ENCODE measurements around the gene YEATS2. TPM values are rescaled to one million over a fixed set of nuclear protein-coding genes. Genes with fewer than 3 reads are reported as not detected.
A peak's percentile ranks its signal among the peaks of the same experiment; 100 is the strongest.

YEATS2 gene
- polyA plus RNA-seq, 2 of the 4 experiments (the other 2 are of a cell fraction), result 11.2 to 15.3 TPM

DNA sequence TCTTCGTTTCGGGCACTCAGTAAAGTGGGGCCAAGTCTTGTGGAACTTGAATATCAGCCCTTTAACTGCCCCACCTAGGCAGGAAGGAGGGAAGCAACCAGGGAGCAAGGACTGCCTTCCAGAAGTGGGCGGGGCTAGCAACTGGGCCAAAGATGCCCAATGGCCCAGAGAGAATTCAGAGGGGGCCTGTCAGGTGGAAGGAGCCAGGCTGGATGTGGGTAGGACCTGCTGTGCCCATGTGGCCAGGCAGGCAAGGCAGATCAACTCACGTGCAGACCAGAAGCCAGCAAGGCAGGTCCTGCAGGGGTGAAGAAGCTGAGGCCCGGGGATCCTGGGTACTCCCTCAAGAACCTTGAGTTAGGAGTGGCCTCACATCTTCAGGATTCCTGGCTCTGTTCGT, 122.2 kb downstream of the YEATS2 start:
- Histone ChIP-seq H3K4me2 (no peak overlapping the region), H3K4me3 (no peak overlapping the region), H3K9me3 (no peaks in the 10 kb centered on the region), H3K4me1 (peaks cover 8% of the 10 kb centered on the region; the same call in 2 of the 3 replicates), H3K27ac (no peak overlapping the region)
- no peak for TF ChIP-seq RFX5 (IDR thresholded peaks at IDR 0.05)
- no peak for TF ChIP-seq SREBF2 (IDR thresholded peaks at IDR 0.05)
- no peak for TF ChIP-seq BHLHE40 (IDR thresholded peaks at IDR 0.05; ENCODE audit: low read depth, low read length)
- TF ChIP-seq, protein P1, sequence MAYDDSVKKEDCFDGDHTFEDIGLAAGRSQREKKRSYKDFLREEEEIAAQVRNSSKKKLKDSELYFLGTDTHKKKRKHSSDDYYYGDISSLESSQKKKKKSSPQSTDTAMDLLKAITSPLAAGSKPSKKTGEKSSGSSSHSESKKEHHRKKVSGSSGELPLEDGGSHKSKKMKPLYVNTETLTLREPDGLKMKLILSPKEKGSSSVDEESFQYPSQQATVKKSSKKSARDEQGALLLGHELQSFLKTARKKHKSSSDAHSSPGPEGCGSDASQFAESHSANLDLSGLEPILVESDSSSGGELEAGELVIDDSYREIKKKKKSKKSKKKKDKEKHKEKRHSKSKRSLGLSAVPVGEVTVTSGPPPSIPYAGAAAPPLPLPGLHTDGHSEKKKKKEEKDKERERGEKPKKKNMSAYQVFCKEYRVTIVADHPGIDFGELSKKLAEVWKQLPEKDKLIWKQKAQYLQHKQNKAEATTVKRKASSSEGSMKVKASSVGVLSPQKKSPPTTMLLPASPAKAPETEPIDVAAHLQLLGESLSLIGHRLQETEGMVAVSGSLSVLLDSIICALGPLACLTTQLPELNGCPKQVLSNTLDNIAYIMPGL (CRISPR knock-in tag; IDR thresholded peaks at IDR 0.05; ENCODE audit: borderline replicate concordance), result no peak
- no peak for TF ChIP-seq POLR2AphosphoS2 (conservative IDR thresholded peaks at IDR 0.05; ENCODE audit: low read length)
- no peak for TF ChIP-seq CHD2 (IDR thresholded peaks at IDR 0.05; ENCODE audit: low read length, partially characterized antibody)
- no peak for TF ChIP-seq NR3C1 (IDR thresholded peaks at IDR 0.05)
- no peak for TF ChIP-seq JUN (IDR thresholded peaks at IDR 0.05)
- TF ChIP-seq HOXB13 (CRISPR knock-in tag; IDR thresholded peaks at IDR 0.05; ENCODE audit: low read depth), result no peak
- TF ChIP-seq CHD4 (IDR thresholded peaks at IDR 0.05; ENCODE audit: borderline replicate concordance), result no peak
- 81% methylated on average over 6 of the region's 6 CpGs for WGBS (ENCODE audit: missing lambda C conversion rate)
- POLR2A ChIA-PET, result no interaction called here
- DNase-seq (ENCODE audit: low read depth in 1 of 2, low spot score in 1 of 2) (no peak), ATAC-seq (no peak), FAIRE-seq (no peak)
- CTCF ChIA-PET, result interaction anchor here (0.6 to 2.5 kb wide), 2 partner anchors 65 to 635 kb away, joined by 3 to 10 read pairs; partner anchors contain the start of gene PARL

DNA sequence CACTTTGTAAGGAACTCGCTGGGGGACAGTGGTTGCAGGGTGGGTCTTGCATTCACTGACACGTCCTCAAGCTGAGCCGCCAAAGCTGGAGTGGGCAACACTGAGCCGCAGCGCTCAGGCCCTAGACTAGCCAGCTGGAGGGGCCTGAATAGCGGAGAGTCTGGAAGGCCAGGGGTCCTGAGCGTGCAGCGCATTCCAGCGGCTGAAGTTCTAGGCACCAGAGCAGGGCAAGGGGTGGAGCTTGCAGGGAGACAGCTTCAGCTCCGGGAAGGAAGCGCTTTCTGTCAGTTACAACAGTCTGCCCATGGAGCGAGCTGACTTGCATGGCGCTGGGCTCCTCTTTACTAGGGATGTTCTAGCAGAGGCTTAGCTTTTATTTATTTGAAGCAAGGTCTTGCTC, 125.0 kb downstream of the YEATS2 start:
- ATAC-seq, result no peak
- H3K9me3 ChIP-seq, result no peaks in the 10 kb centered on the region
- POLR2A ChIA-PET, result no interaction called here

DNA sequence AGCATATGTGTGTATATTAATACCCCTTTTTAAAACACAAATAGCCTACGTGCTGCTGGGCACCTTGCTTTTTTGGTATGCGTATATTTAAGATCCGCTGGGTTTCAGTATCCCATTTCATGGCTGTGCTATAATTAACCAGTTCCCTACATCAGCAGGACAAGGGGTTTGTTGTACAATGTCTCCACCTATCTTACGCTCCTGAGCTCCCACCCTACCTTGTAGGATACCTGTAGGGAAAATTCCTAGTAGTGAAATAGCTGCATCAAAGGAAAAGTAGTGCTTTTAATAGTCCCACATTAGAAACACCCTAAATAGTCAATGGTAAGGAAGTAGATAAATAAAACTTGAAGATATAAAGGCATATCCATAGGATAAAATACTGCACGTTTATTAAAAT, 126.4 kb downstream of the YEATS2 start:
- no peak overlapping the region for H3K27ac ChIP-seq
- H3K4me3 ChIP-seq, result peak overlapping the region; percentile 70; the same call in 2 of the 3 replicates
- 92% methylated on average over 5 of the region's 5 CpGs for WGBS (ENCODE audit: missing lambda C conversion rate)
- no peak for ATAC-seq
- FAIRE-seq, result no peak
- H3K9me3 ChIP-seq, result no peaks in the 10 kb centered on the region
- POLR2A ChIA-PET, result no interaction called here
- TF ChIP-seq NPAS2 (CRISPR knock-in tag; IDR thresholded peaks at IDR 0.05; ENCODE audit: borderline replicate concordance), result no peak
- TF ChIP-seq RAD21 (conservative IDR thresholded peaks at IDR 0.05 in 1 of 2, IDR thresholded peaks at IDR 0.05 in 1 of 2), result peak in 1 of 2 experiments; percentile 23; a peak in 1 of 5 replicates
- peaks cover 8% of the 10 kb centered on the region; the same call in 2 of the 3 replicates for H3K4me1 ChIP-seq
- CTCF ChIA-PET, result interaction anchor here (0.5 to 2.1 kb wide), 3 partner anchors 9 to 361 kb away, joined by 3 to 5 read pairs (median 3); no protein-coding TSS in a partner anchor
- H3K4me2 ChIP-seq, result peak overlapping the region; percentile 87
- DNase-seq (ENCODE audit: low read depth in 1 of 2, low spot score in 1 of 2), result no peak

More for the DNA sequence above, 125.0 kb downstream of the YEATS2 start:
- H3K27ac ChIP-seq, result no peak overlapping the region
- CTCF ChIA-PET, result no interaction called here
- TF ChIP-seq POLR2AphosphoS2 (conservative IDR thresholded peaks at IDR 0.05; ENCODE audit: low read length) (no peak), CHD2 (IDR thresholded peaks at IDR 0.05; ENCODE audit: low read length, partially characterized antibody) (no peak)
- 100% methylated on average over 4 of the region's 13 CpGs for WGBS (ENCODE audit: missing lambda C conversion rate)
- no peak overlapping the region for H3K4me2 ChIP-seq
- no peak overlapping the region for H3K4me3 ChIP-seq
- peaks cover 8% of the 10 kb centered on the region; the same call in 2 of the 3 replicates for H3K4me1 ChIP-seq
- no peak for FAIRE-seq
- DNase-seq (ENCODE audit: low read depth in 1 of 2, low spot score in 1 of 2), result no peak

DNA sequence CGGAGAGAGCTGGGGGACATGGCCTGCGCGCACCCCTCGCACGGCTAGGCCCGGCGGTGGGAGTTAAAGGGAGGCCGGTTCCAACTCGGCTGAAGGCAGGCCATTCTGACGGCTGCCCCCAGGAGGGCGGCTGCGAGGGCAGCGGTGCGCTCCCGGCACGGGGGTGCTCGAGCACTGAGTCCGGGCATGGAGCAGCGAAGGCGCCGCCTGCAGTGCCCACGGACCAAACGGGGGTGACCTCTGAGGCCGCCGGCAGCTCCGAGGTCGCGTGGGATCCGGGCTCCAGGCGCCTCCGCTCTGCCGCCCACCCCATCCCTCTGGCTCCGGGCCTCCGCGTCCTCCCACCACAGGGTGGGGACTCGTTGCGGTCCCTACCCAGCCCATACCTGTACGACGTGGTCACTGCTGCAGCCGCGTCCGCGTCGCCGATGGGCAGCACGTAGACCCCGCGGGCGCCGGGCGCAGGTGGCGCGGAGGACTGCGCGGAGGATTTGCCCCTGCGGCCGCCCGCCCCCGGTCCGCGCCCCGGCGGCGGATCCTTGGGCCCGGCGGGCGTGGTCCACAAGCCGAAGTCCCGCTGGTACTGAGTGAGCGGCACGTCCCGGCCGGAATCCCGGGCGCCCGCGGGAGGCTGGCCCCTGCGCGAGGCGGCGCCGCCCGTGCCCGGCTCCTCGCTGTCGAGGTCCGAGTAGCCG, 127.3 kb downstream of the YEATS2 start:
- no peak for FAIRE-seq
- peak in 1 of 2 experiments; percentile 23 for DNase-seq (ENCODE audit: low read depth in 1 of 2, low spot score in 1 of 2)
- ChIA-PET CTCF (interaction anchor here (0.6 to 2.1 kb wide), 5 partner anchors 10 to 268 kb away, joined by 3 to 5 read pairs (median 3); no protein-coding TSS in a partner anchor), POLR2A (no interaction called here)
- Histone ChIP-seq H3K4me2 (peak overlapping the region; percentile 87), H3K27ac (peak overlapping the region; percentile 71 to 91; a peak in 5 of 6 replicates), H3K4me1 (peaks cover 8% of the 10 kb centered on the region; the same call in 2 of the 3 replicates), H3K9me3 (no peaks in the 10 kb centered on the region), H3K4me3 (peak overlapping the region; percentile 70)
- peak; percentile 55 to 59 for ATAC-seq
- TF ChIP-seq SREBF2 (IDR thresholded peaks at IDR 0.05) (no peak), RAD21 (conservative IDR thresholded peaks at IDR 0.05 in 1 of 2, IDR thresholded peaks at IDR 0.05 in 1 of 2) (no peak), ZSCAN20 (CRISPR knock-in tag; IDR thresholded peaks at IDR 0.05) (no peak), FOSL2 (IDR thresholded peaks at IDR 0.05) (no peak), FOSL2 (CRISPR knock-in tag; IDR thresholded peaks at IDR 0.05) (no peak), MAZ (IDR thresholded peaks at IDR 0.05; ENCODE audit: borderline replicate concordance, low read depth, low read length) (no peak), CEBPB (IDR thresholded peaks at IDR 0.05) (no peak), TP53 (CRISPR knock-in tag; IDR thresholded peaks at IDR 0.05) (no peak), MYC (IDR thresholded peaks at IDR 0.05; ENCODE audit: borderline replicate concordance, low read length) (no peak), ZNF302 (CRISPR knock-in tag; IDR thresholded peaks at IDR 0.05) (no peak), HOXA7 (CRISPR knock-in tag; IDR thresholded peaks at IDR 0.05) (no peak), ESRRA (IDR thresholded peaks at IDR 0.05; ENCODE audit: borderline replicate concordance, low read length) (no peak)
- TF ChIP-seq, protein P2, sequence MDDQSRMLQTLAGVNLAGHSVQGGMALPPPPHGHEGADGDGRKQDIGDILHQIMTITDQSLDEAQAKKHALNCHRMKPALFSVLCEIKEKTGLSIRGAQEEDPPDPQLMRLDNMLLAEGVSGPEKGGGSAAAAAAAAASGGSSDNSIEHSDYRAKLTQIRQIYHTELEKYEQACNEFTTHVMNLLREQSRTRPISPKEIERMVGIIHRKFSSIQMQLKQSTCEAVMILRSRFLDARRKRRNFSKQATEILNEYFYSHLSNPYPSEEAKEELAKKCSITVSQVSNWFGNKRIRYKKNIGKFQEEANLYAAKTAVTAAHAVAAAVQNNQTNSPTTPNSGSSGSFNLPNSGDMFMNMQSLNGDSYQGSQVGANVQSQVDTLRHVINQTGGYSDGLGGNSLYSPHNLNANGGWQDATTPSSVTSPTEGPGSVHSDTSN (IDR thresholded peaks at IDR 0.05), result no peak
- TF ChIP-seq, protein P3, sequence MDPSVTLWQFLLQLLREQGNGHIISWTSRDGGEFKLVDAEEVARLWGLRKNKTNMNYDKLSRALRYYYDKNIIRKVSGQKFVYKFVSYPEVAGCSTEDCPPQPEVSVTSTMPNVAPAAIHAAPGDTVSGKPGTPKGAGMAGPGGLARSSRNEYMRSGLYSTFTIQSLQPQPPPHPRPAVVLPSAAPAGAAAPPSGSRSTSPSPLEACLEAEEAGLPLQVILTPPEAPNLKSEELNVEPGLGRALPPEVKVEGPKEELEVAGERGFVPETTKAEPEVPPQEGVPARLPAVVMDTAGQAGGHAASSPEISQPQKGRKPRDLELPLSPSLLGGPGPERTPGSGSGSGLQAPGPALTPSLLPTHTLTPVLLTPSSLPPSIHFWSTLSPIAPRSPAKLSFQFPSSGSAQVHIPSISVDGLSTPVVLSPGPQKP (IDR thresholded peaks at IDR 0.05; ENCODE audit: low read depth, low read length), result no peak
- WGBS (ENCODE audit: missing lambda C conversion rate), result 24% methylated on average over 5 of the region's 88 CpGs
